Mesodermal cell (in vitro differentiated cells): ENCODE results near the gene NRDE2. TPM values are rescaled to one million over a fixed set of nuclear protein-coding genes. Genes with fewer than 3 reads are reported as not detected.
A peak's percentile ranks its signal among the peaks of the same experiment; 100 is the strongest.

ENCODE experiments used
- H3K27ac ChIP-seq: 2 replicates; pipeline ENCODE4 v1.7.0; 2013; ENCODE audit warnings: mild to moderate bottlenecking, low read depth, low read length, moderate library complexity; ENCODE audit not compliant: severe bottlenecking
- H3K36me3 ChIP-seq: 2 replicates; pipeline ENCODE4 v1.7.1; 2013; ENCODE audit warnings: mild to moderate bottlenecking, low read length, moderate library complexity; ENCODE audit not compliant: control insufficient read depth, insufficient read depth
- H3K4me1 ChIP-seq: one replicate; pipeline ENCODE4 v1.7.1; 2013; ENCODE audit warnings: mild to moderate bottlenecking, low read length; ENCODE audit not compliant: insufficient read depth, control insufficient read depth, poor library complexity, severe bottlenecking
- H3K4me3 ChIP-seq: 2 replicates; pipeline ENCODE4 v1.7.0; 2013; ENCODE audit warnings: low read length, control low read depth, mild to moderate bottlenecking; ENCODE audit not compliant: insufficient read depth, poor library complexity, severe bottlenecking; ENCODE audit errors: extremely low read depth
- H3K9me3 ChIP-seq: 2 replicates; pipeline ENCODE4 v1.7.1; 2013; ENCODE audit warnings: mild to moderate bottlenecking, low read length, moderate library complexity; ENCODE audit not compliant: control insufficient read depth
- WGBS, 2 experiments: methylation state at CpG; one replicate each; pipeline ENCODE4 v1.1.5; 2013; ENCODE audit warnings: missing lambda C conversion rate in 2 of 2; ENCODE audit not compliant: insufficient coverage in 2 of 2; 5-methylcytosine and 5-hydroxymethylcytosine counted together
- polyA plus RNA-seq, 2 experiments: library from polyadenylated mRNA; stranded (reverse); fragments of 50-300 nt; gene quantifications; one replicate each; pipeline ENCODE4 v1.2.3, GENCODE V29; 2013

NRDE2 gene, protein sequence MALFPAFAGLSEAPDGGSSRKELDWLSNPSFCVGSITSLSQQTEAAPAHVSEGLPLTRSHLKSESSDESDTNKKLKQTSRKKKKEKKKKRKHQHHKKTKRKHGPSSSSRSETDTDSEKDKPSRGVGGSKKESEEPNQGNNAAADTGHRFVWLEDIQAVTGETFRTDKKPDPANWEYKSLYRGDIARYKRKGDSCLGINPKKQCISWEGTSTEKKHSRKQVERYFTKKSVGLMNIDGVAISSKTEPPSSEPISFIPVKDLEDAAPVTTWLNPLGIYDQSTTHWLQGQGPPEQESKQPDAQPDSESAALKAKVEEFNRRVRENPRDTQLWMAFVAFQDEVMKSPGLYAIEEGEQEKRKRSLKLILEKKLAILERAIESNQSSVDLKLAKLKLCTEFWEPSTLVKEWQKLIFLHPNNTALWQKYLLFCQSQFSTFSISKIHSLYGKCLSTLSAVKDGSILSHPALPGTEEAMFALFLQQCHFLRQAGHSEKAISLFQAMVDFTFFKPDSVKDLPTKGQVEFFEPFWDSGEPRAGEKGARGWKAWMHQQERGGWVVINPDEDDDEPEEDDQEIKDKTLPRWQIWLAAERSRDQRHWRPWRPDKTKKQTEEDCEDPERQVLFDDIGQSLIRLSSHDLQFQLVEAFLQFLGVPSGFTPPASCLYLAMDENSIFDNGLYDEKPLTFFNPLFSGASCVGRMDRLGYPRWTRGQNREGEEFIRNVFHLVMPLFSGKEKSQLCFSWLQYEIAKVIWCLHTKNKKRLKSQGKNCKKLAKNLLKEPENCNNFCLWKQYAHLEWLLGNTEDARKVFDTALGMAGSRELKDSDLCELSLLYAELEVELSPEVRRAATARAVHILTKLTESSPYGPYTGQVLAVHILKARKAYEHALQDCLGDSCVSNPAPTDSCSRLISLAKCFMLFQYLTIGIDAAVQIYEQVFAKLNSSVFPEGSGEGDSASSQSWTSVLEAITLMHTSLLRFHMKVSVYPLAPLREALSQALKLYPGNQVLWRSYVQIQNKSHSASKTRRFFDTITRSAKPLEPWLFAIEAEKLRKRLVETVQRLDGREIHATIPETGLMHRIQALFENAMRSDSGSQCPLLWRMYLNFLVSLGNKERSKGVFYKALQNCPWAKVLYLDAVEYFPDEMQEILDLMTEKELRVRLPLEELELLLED
- polyA plus RNA-seq (2013, experiment 1 of 2), result 9.2 TPM
- 7.6 TPM for polyA plus RNA-seq (2013, experiment 2 of 2)

DNA sequence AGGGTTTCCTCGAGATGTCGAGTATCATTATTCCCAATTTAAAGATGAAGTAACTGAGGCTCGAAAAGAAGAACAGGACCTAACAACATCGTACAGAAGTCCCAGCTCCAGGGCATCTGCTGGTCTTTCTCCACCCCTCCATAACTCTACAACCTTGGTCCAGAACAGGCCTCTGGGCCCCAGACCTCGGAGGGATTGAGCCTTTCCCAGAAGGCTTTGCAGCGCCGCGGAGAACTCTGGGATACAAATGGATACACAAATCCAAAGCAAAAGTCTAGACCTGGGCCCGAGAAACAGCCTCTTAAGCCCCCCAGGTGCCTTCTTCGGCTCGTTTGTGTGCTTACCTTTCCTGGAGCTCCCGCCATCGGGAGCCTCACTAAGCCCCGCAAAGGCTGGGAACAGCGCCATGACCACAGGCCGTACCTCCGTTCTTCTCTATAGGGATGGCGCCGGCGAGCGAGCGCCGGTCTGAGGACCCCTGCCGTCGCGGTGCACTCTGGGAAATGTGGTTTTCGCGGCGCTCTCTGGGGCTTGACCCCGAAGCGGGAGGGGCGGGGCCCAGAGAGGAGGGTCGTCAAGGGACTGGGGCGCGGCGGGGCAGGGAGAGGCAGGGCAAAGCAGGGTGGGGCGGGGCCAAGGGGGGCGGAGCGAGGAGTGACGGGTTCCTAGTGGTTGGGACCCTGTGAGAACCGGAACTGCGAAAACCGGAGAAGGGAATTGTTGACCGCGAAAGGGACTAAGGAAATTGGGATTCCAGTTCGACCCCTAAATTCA, at the start of gene NRDE2:
NRDE2 (minus strand) TSS at position 445 of the 774 bp plus-strand sequence; CDS start at position 408, 37 bp downstream.
- WGBS, 2 experiments, result 0 to 11% methylated on average over 12 to 24 of the region's 46 CpGs
- H3K27ac ChIP-seq, result peak within 1 kb of the TSS; percentile 74
- H3K4me1 ChIP-seq, result no peaks in the 10 kb centered on the region
- peak within 1 kb of the TSS; percentile 55 for H3K4me3 ChIP-seq
- H3K36me3 ChIP-seq, result no peaks in the 10 kb centered on the region
- H3K9me3 ChIP-seq, result no peaks in the 10 kb centered on the region

DNA sequence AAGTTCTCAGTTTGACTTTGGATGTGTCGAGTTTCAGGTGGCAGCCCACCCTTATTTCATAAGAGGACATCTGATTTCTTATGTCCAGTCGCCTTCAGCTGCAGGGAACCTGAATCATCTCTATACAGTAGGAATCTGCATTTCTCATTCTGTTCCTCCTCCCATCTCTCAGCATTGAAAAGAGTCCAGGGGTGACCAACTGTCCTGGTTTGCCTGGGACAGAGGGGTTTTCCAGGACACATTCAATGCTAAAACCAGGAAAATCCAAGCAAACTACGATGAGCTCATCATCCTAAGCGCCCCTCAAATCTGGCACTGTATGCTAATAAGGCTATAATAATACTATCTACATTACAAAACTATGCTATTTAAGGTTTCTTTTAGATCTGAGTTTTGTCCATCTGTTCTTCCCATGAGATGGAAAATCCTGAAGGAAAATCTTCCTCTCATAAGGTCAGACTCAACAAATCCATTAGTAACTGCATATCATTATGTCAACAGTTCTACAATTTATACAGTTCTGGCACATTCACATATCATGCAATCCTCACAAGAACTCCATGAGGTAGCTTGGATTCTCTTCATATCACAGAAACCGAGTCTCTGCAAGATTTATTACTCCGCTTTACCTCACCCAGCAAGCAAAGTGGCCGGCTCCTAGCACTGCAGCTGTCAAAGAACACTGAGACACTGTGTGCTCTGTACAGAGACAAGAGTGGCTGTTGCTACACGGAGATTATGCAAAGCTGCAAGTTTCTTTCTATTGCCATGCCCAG, 49.5 kb upstream of the NRDE2 start:
- H3K4me1 ChIP-seq, result peaks cover 16% of the 10 kb centered on the region
- no peak overlapping the region for H3K27ac ChIP-seq
- no peak overlapping the region for H3K4me3 ChIP-seq
- no peaks in the 10 kb centered on the region for H3K9me3 ChIP-seq
- WGBS, 2 experiments, result 86 to 94% methylated on average over 5 of the region's 8 CpGs
- no peaks in the 10 kb centered on the region for H3K36me3 ChIP-seq

DNA sequence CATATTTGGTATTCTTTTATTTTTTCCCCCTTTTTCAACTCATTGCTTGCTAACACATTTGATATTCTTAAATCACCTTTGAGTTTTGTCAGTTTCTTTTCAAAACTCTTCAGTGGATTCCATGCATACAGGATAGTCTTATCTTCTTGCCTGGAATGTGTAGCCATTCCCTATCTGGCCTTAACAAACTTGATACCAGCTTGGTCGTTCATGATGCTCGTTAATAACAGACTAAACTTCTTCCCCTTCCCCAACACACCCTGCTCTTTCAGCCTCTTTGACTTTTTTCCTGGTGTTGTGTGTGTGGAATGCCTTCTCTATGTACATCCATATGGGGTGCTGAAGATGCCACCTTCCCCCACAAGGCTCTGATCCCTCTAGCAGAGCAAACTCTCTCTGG, 47.4 kb upstream of the NRDE2 start:
- Histone ChIP-seq H3K27ac (no peak overlapping the region), H3K4me3 (no peak overlapping the region), H3K4me1 (peaks cover 10% of the 10 kb centered on the region), H3K9me3 (no peaks in the 10 kb centered on the region), H3K36me3 (no peaks in the 10 kb centered on the region)
- WGBS, 2 experiments, result 60% methylated on average over 1 of the region's 2 CpGs; no CpG with 5 or more reads in 1 of the 2 experiments

DNA sequence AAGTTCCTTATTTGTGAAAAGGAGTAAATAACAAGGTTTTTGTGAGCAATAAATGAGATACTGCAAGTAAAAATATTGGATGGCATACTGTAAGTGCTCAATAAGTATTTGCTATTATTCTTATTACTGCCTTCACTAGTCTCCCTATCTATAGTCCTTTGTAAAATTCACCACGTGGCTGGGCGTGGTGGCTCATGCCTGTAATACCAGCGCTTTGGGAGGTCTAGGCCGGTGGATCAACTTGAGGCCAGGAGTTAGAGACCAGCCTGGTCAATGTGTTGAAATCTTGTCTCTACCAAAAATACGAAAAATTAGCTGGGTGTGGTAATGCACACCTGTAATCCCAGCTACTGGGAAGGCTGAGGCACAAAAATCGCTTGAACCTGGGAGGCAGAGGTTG, 46.5 kb upstream of the NRDE2 start:
- peaks cover 6% of the 10 kb centered on the region for H3K4me1 ChIP-seq
- H3K36me3 ChIP-seq, result no peaks in the 10 kb centered on the region
- no peak overlapping the region for H3K4me3 ChIP-seq
- H3K27ac ChIP-seq, result no peak overlapping the region
- WGBS, 2 experiments, result 87 to 94% methylated on average over 6 of the region's 6 CpGs
- no peaks in the 10 kb centered on the region for H3K9me3 ChIP-seq

DNA sequence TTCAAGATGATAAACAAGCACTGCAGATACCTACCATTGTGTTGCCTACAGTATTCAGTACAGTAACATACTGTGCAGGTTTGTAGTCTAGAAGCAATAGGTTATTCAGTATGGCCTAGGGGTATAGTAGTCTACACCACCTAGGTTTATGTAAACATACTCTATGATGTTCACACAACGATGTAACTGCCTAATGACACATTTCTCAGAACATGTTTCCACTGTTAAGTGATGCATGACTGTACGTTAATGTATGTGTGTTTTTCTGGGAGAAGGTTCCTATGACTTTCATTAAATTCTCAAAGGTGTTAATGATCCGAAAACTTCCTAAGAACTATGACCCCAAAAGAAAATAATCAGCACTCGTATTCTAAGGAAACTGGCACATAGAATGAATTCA, 44.2 kb upstream of the NRDE2 start:
- Histone ChIP-seq H3K27ac (no peak overlapping the region), H3K9me3 (no peaks in the 10 kb centered on the region), H3K36me3 (no peaks in the 10 kb centered on the region), H3K4me1 (no peaks in the 10 kb centered on the region), H3K4me3 (no peak overlapping the region)
- WGBS, 2 experiments, result no CpG with 5 or more reads among the region's 4 CpGs

DNA sequence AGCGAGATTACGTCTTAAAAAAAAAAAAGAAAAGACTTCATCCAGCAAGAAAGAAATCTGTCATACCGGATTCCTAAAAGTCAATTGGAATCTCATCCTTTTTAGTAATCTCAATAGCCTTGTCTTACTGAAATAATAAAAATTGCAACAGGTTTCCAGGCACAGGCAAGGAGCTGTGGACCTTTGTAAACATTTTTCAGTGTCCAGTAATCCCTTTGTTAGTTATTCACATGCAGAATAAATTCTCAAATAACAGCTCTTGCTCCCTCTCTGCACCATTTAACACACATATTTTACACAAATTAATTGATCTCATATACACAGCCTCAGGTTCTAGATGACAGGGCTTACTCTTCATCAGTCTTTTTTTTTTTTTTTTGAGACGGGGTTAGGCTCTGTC, 43.1 kb upstream of the NRDE2 start:
- WGBS, 2 experiments, result 90 to 100% methylated on average over 3 of the region's 4 CpGs
- H3K36me3 ChIP-seq, result no peaks in the 10 kb centered on the region
- no peaks in the 10 kb centered on the region for H3K4me1 ChIP-seq
- no peak overlapping the region for H3K4me3 ChIP-seq
- no peaks in the 10 kb centered on the region for H3K9me3 ChIP-seq
- H3K27ac ChIP-seq, result no peak overlapping the region

DNA sequence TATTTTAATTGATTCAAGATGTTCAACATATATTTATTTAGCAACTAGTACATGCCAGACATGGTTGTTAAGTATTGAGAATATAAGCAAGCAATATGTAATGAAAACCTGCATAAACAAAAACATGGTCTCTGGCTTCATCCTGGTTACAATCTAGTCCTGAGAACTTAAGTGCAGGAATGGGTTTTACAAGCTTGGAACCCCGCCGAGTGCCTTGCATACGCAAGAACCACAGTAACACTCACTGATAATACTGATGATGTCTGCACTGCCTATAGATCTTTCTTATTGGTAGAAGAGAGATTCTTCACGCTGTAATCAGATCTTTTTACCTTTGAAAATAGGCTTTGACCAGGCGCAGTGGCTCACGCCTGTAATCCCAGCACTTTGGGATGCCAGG, 42.1 kb upstream of the NRDE2 start:
- H3K9me3 ChIP-seq, result no peaks in the 10 kb centered on the region
- H3K4me1 ChIP-seq, result peaks cover 7% of the 10 kb centered on the region
- no peak overlapping the region for H3K27ac ChIP-seq
- H3K4me3 ChIP-seq, result no peak overlapping the region
- 87 to 89% methylated on average over 3 to 5 of the region's 6 CpGs for WGBS, 2 experiments
- no peaks in the 10 kb centered on the region for H3K36me3 ChIP-seq

DNA sequence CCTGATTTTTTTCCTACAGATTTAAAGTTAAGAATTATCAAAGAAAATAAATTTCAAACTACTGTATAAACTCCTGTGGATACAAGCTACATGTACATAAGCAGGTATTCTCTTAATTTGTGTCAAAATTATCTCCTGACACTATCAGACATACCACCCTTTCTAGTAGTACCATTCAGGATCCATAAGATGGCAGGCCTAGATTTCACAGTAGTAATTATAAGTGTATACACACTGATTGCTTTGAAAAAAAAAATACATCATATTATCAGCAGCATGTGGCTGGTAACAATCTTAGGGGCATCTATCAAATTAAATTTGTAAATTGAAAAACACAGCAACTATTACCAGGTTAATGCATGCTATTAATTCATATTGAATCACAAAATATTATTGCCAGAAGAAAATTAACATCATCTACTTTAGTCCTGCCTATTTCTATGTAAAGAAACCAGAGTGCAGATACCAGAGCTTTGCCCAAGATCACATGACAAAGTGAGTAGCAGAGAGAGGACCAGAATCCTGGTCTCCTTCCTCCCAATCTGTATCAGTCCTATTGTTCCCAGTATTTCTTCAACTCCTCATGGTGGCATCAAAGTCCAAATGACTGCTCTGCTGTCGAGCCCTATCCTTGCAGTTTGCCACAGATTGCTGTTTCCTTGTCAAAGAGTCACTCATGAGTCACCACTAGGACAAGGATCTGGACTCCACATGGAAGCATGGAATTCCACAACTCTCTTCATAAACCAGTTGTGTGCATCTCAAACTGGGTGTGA, 37.4 kb upstream of the NRDE2 start:
- H3K27ac ChIP-seq, result no peak overlapping the region
- no peaks in the 10 kb centered on the region for H3K36me3 ChIP-seq
- WGBS, 2 experiments, result 64 to 100% methylated on average over 1 of the region's 1 CpG
- peaks cover 7% of the 10 kb centered on the region for H3K4me1 ChIP-seq
- H3K9me3 ChIP-seq, result no peaks in the 10 kb centered on the region
- no peak overlapping the region for H3K4me3 ChIP-seq

DNA sequence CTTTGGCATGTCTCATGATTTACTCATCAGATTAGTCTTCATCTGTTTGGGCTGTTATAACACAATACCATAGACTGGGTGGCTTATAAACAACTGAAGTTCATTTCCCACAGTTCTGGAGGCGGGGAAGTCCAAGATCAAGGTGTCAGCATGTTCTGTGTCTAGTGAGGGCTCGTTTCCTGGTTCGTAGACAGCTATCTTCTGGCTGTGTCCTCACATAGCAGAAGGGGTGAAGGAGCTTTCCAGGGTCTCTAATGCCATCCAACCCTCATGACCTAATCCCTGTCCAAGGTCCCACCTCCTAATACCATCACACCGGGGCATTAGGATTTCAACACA, 30.8 kb upstream of the NRDE2 start:
- H3K36me3 ChIP-seq, result no peaks in the 10 kb centered on the region
- no peaks in the 10 kb centered on the region for H3K4me1 ChIP-seq
- WGBS, 2 experiments, result 92 to 93% methylated on average over 2 to 4 of the region's 4 CpGs
- no peaks in the 10 kb centered on the region for H3K9me3 ChIP-seq
- no peak overlapping the region for H3K27ac ChIP-seq
- H3K4me3 ChIP-seq, result no peak overlapping the region
